Stomach (tissue), 9 donors: ENCODE results near the gene KRTAP10-10. TPM values are rescaled to one million over a fixed set of nuclear protein-coding genes. Genes with fewer than 3 reads are reported as not detected.
"Not testable (repeated sequence)": the region's sequence is repeated elsewhere in the genome, so short reads cannot be mapped to it uniquely, and the experiment has no call there.

Experiments used
- DNase-seq, 2 donors: peaks; one replicate each; pipeline versions ENCODE4 v3.0.0 to v3.0.0-alpha.2; 2013 to 2019
- H3K27ac ChIP-seq, 5 donors: fragments of 200-600 bp in 4 of 5; sonication (generic) in 4 of 5; one replicate each; pipeline ENCODE4 v1.5.1; 2013 to 2019; ENCODE audit warnings: mild to moderate bottlenecking in 1 of 5, moderate library complexity in 1 of 5
- H3K27me3 ChIP-seq, 3 donors: fragments of 200-600 bp; sonication (generic); one replicate each; pipeline ENCODE4 v1.5.1; 2017 to 2019; ENCODE audit warnings: mixed run types in 1 of 3
- H3K36me3 ChIP-seq, 4 donors: fragments of 200-600 bp; sonication (generic); 1 replicate in 3 of 4; 2 replicates in 1 of 4; pipeline ENCODE4 v1.5.1; 2016 to 2019
- H3K4me1 ChIP-seq, 4 donors: fragments of 200-600 bp; sonication (generic); one replicate each; pipeline ENCODE4 v1.5.1; 2016 to 2019
- H3K4me3 ChIP-seq, 4 donors: fragments of 200-600 bp; sonication (generic) in 3 of 4; one replicate each; pipeline ENCODE4 v1.5.1; 2016 to 2019; ENCODE audit warnings: mild to moderate bottlenecking in 1 of 4
- H3K9me3 ChIP-seq, 4 donors: fragments of 200-600 bp; sonication (generic); one replicate each; pipeline ENCODE4 v1.5.1; 2016 to 2019
- CTCF ChIP-seq, 7 experiments: fragments of 450-650 bp in 4 of 7; fragments of 200-600 bp in 3 of 7; sonication (generic) in 3 of 7; IDR thresholded peaks; one replicate each; pipeline ENCODE4 v1.5.1; 2016 to 2019; ENCODE audit warnings: antibody characterized with exemption in 7 of 7, control low read depth in 2 of 7, mild to moderate bottlenecking in 1 of 7
- EP300 ChIP-seq: sonication (generic); formaldehyde crosslinking; IDR thresholded peaks from one replicate; pipeline ENCODE4 v1.6.1; 2017; ENCODE audit warnings: antibody characterized with exemption
- POLR2A ChIP-seq, 4 donors: fragments of 450-650 bp; IDR thresholded peaks; one replicate each; pipeline ENCODE4 v1.6.1; 2016; ENCODE audit warnings: antibody characterized with exemption in 4 of 4, control low read depth in 2 of 4, mild to moderate bottlenecking in 1 of 4, moderate library complexity in 1 of 4
- POLR2AphosphoS5 ChIP-seq, 3 donors: sonication (generic); formaldehyde crosslinking; IDR thresholded peaks; one replicate each; pipeline ENCODE4 v1.6.1; 2016; ENCODE audit warnings: antibody characterized with exemption in 3 of 3
- WGBS, 5 donors: extraction: QIAGEN DNeasy Blood & Tissue Kit in 3 of 5; methylation state at CpG; one replicate each; pipeline versions ENCODE4 v1.1.5 to v1.1.7; 2013 to 2018; 5-methylcytosine and 5-hydroxymethylcytosine counted together
- intact Hi-C: fragments of 100-400 bp; cut with DNase I; formaldehyde crosslinking; loops from one replicate; pipeline ENCODE4 v1.15.1; 2023; ENCODE audit warnings: low total_unique reads
- polyA plus RNA-seq, 3 donors: library from polyadenylated mRNA; stranded (reverse); fragments of 200-250 nt; gene quantifications; one replicate each; pipeline ENCODE4 v1.2.3, GENCODE V29; 2013
- total RNA-seq, 5 donors: library from RNA; depleted of rRNA; stranded (reverse); fragments of >200 nt; gene quantifications; one replicate each; pipeline versions ENCODE4 v1.1.0 to v1.2.3, GENCODE V29; 2014 to 2016
- donor health status: healthy with polysubstance abuse.
- donor health status: Bipolar disorder and iron deficiency.
- donor health status: healthy.

KRTAP10-10 gene
- total and polyA plus RNA-seq, 8 donors = not detected

- no peak overlapping the region for H3K4me3 ChIP-seq
- H3K9me3 ChIP-seq = no peaks in the 10 kb centered on the region
- H3K27me3 ChIP-seq = peaks cover 0 to 41% (median 32%) of the 10 kb centered on the region in 3 donors
- TF ChIP-seq POLR2AphosphoS5 (IDR thresholded peaks at IDR 0.05) (no peak), CTCF (IDR thresholded peaks at IDR 0.05) (no peak), EP300 (no peak), POLR2A (IDR thresholded peaks at IDR 0.05) (no peak)
- intact Hi-C loops = no loop called here
- H3K4me1 ChIP-seq = no peaks in the 10 kb centered on the region
- 60 to 73% (median 69%) methylated on average over 6 of the region's 6 CpGs for WGBS, 5 donors
- DNase-seq = no peak
- no peak overlapping the region for H3K27ac ChIP-seq
- H3K36me3 ChIP-seq = no peaks in the 10 kb centered on the region
Measured at GRCh38 chr21:44684483-44684882, 47.3 kb downstream of the KRTAP10-10 start.

DNA sequence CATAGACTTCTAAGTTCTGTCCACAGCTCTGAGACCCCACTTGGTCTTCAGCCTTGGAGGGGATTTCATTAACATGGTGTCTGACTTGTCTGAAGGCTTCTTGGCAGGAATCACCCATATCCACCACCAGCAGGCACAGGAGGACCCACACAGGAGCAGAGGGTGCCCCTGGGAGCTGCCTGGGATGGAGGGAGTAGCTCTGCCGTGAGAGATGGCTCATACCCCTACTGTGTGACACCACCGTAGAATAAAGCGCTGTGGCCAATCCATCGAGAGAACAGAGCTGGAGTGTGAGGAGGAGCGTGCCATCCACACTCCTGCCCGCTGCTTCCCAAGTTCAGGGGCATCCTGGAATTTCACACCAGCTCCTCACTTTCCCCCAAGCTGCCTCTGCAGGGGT is 47.9 kb downstream of the KRTAP10-10 start:
- DNase-seq, H3K27ac ChIP-seq, H3K4me3 ChIP-seq, intact Hi-C loops, H3K36me3 ChIP-seq, H3K9me3 ChIP-seq, H3K4me1 ChIP-seq: not testable (repeated sequence)
- peaks cover 0 to 41% (median 32%) of the 10 kb centered on the region in 3 donors for H3K27me3 ChIP-seq
- WGBS, 5 donors = 72 to 88% (median 75%) methylated on average over 6 of the region's 6 CpGs

GRCh38 chr21:44686000-44686781 is 49.0 kb downstream of the KRTAP10-10 start:
- Histone ChIP-seq H3K9me3 (no peaks in the 10 kb centered on the region), H3K27me3 (peaks cover 0 to 41% (median 32%) of the 10 kb centered on the region in 3 donors), H3K36me3 (no peaks in the 10 kb centered on the region), H3K4me3 (no peak overlapping the region), H3K4me1 (no peaks in the 10 kb centered on the region), H3K27ac (no peak overlapping the region)
- no peak for DNase-seq
- 18 to 33% (median 29%) methylated on average over 6 to 14 of the region's 14 CpGs for WGBS, 5 donors
- intact Hi-C loops = no loop called here
- no peak for TF ChIP-seq EP300
- TF ChIP-seq CTCF (IDR thresholded peaks at IDR 0.05) = no peak
- TF ChIP-seq POLR2AphosphoS5 (IDR thresholded peaks at IDR 0.05) = no peak
- no peak for TF ChIP-seq POLR2A (IDR thresholded peaks at IDR 0.05)

- Histone ChIP-seq H3K36me3 (no peaks in the 10 kb centered on the region), H3K9me3 (peaks cover 0 to under 1% (median 0%) of the 10 kb centered on the region in 4 donors), H3K27me3 (peaks cover 0 to 41% (median 32%) of the 10 kb centered on the region in 3 donors), H3K4me1 (no peaks in the 10 kb centered on the region), H3K27ac (no peak overlapping the region), H3K4me3 (no peak overlapping the region)
- intact Hi-C loops = no loop called here
- 32 to 50% (median 41%) methylated on average over 25 of the region's 25 CpGs for WGBS, 5 donors
- TF ChIP-seq EP300 (no peak), CTCF (IDR thresholded peaks at IDR 0.05) (no peak), POLR2AphosphoS5 (IDR thresholded peaks at IDR 0.05) (no peak), POLR2A (IDR thresholded peaks at IDR 0.05) (no peak)
- no peak for DNase-seq
Measured at GRCh38 chr21:44686843-44687561, 49.8 kb downstream of the KRTAP10-10 start.
